8988T (cell line): ENCODE data around the gene DNAI2.
"Not testable (repeated sequence)": the region's sequence is repeated elsewhere in the genome, so short reads cannot be mapped to it uniquely, and the experiment has no call there.

Source experiments
- DNase-seq: peaks from one replicate; pipeline ENCODE4 v3.0.0; 2011

DNAI2 gene

GRCh38 chr17:74245145-74245831, 28.7 kb upstream of the DNAI2 start:
- no peak for DNase-seq

- DNase-seq: no peak
These were observed 28.2 kb upstream of the DNAI2 start for GRCh38 chr17:74245871-74246270.

- DNase-seq: no peak
These were observed 24.3 kb upstream of the DNAI2 start for GRCh38 chr17:74249590-74250270.

- DNase-seq: no peak
These were observed 23.6 kb upstream of the DNAI2 start for GRCh38 chr17:74250324-74250995.

- no peak for DNase-seq
These were observed 23.0 kb upstream of the DNAI2 start for GRCh38 chr17:74251051-74251450.

GRCh38 chr17:74251569-74251968, 22.5 kb upstream of the DNAI2 start:
- DNase-seq: no peak

GRCh38 chr17:74252211-74252610, 21.8 kb upstream of the DNAI2 start:
- no peak for DNase-seq

- DNase-seq: no peak
These were observed 21.0 kb upstream of the DNAI2 start for GRCh38 chr17:74253036-74253435.

- DNase-seq: no peak
These were observed 16.7 kb upstream of the DNAI2 start for GRCh38 chr17:74257311-74257710.

- DNase-seq: no peak
These were observed 14.1 kb upstream of the DNAI2 start for GRCh38 chr17:74259667-74260524.

GRCh38 chr17:74260525-74260850, 13.5 kb upstream of the DNAI2 start:
- DNase-seq: no peak

- DNase-seq: no peak
These were observed 11.4 kb upstream of the DNAI2 start for GRCh38 chr17:74262601-74263000.

- not testable (repeated sequence) for DNase-seq
These were observed 7.0 kb upstream of the DNAI2 start for GRCh38 chr17:74267054-74267453.

- DNase-seq: no peak
These were observed 6.5 kb upstream of the DNAI2 start for GRCh38 chr17:74267579-74267978.

GRCh38 chr17:74267987-74268499, 6.0 kb upstream of the DNAI2 start:
- DNase-seq: no peak

- no peak for DNase-seq
These were observed 5.5 kb upstream of the DNAI2 start for GRCh38 chr17:74268558-74268957.

- no peak for DNase-seq
These were observed 3.7 kb upstream of the DNAI2 start for GRCh38 chr17:74270333-74270732.

- no peak for DNase-seq
These were observed 2.8 kb upstream of the DNAI2 start for GRCh38 chr17:74271281-74271680.

GRCh38 chr17:74271901-74272561, 2.0 kb upstream of the DNAI2 start:
- DNase-seq: no peak

- no peak for DNase-seq
These were observed 1.3 kb upstream of the DNAI2 start for GRCh38 chr17:74272731-74273201.

GRCh38 chr17:74274709-74275340, 791 bp downstream of the DNAI2 start:
- no peak for DNase-seq

- DNase-seq: no peak
These were observed 2.0 kb downstream of the DNAI2 start for GRCh38 chr17:74276051-74276476.
